Stomach (tissue), 9 donors: Measurements from ENCODE around the gene ZNF782. TPM values are rescaled to one million over a fixed set of nuclear protein-coding genes. Genes with fewer than 3 reads are reported as not detected.

Experiments
- DNase-seq, 2 donors: peaks; one replicate each; pipeline versions ENCODE4 v3.0.0 to v3.0.0-alpha.2; 2013 to 2019
- H3K27ac ChIP-seq, 5 donors: fragments of 200-600 bp in 4 of 5; sonication (generic) in 4 of 5; one replicate each; pipeline ENCODE4 v1.5.1; 2013 to 2019; ENCODE audit warnings: mild to moderate bottlenecking in 1 of 5, moderate library complexity in 1 of 5
- H3K27me3 ChIP-seq, 3 donors: fragments of 200-600 bp; sonication (generic); one replicate each; pipeline ENCODE4 v1.5.1; 2017 to 2019; ENCODE audit warnings: mixed run types in 1 of 3
- H3K36me3 ChIP-seq, 4 donors: fragments of 200-600 bp; sonication (generic); 1 replicate in 3 of 4; 2 replicates in 1 of 4; pipeline ENCODE4 v1.5.1; 2016 to 2019
- H3K4me1 ChIP-seq, 4 donors: fragments of 200-600 bp; sonication (generic); one replicate each; pipeline ENCODE4 v1.5.1; 2016 to 2019
- H3K4me3 ChIP-seq, 4 donors: fragments of 200-600 bp; sonication (generic) in 3 of 4; one replicate each; pipeline ENCODE4 v1.5.1; 2016 to 2019; ENCODE audit warnings: mild to moderate bottlenecking in 1 of 4
- H3K9me3 ChIP-seq, 4 donors: fragments of 200-600 bp; sonication (generic); one replicate each; pipeline ENCODE4 v1.5.1; 2016 to 2019
- CTCF ChIP-seq, 7 experiments: fragments of 450-650 bp in 4 of 7; fragments of 200-600 bp in 3 of 7; sonication (generic) in 3 of 7; IDR thresholded peaks; one replicate each; pipeline ENCODE4 v1.5.1; 2016 to 2019; ENCODE audit warnings: antibody characterized with exemption in 7 of 7, control low read depth in 2 of 7, mild to moderate bottlenecking in 1 of 7
- EP300 ChIP-seq: sonication (generic); formaldehyde crosslinking; IDR thresholded peaks from one replicate; pipeline ENCODE4 v1.6.1; 2017; ENCODE audit warnings: antibody characterized with exemption
- POLR2A ChIP-seq, 4 donors: fragments of 450-650 bp; IDR thresholded peaks; one replicate each; pipeline ENCODE4 v1.6.1; 2016; ENCODE audit warnings: antibody characterized with exemption in 4 of 4, control low read depth in 2 of 4, mild to moderate bottlenecking in 1 of 4, moderate library complexity in 1 of 4
- POLR2AphosphoS5 ChIP-seq, 3 donors: sonication (generic); formaldehyde crosslinking; IDR thresholded peaks; one replicate each; pipeline ENCODE4 v1.6.1; 2016; ENCODE audit warnings: antibody characterized with exemption in 3 of 3
- WGBS, 5 donors: extraction: QIAGEN DNeasy Blood & Tissue Kit in 3 of 5; methylation state at CpG; one replicate each; pipeline versions ENCODE4 v1.1.5 to v1.1.7; 2013 to 2018; 5-methylcytosine and 5-hydroxymethylcytosine counted together
- intact Hi-C: fragments of 100-400 bp; cut with DNase I; formaldehyde crosslinking; loops from one replicate; pipeline ENCODE4 v1.15.1; 2023; ENCODE audit warnings: low total_unique reads
- polyA plus RNA-seq, 3 donors: library from polyadenylated mRNA; stranded (reverse); fragments of 200-250 nt; gene quantifications; one replicate each; pipeline ENCODE4 v1.2.3, GENCODE V29; 2013
- total RNA-seq, 5 donors: library from RNA; depleted of rRNA; stranded (reverse); fragments of >200 nt; gene quantifications; one replicate each; pipeline versions ENCODE4 v1.1.0 to v1.2.3, GENCODE V29; 2014 to 2016
- donor health status: healthy with polysubstance abuse.
- donor health status: Bipolar disorder and iron deficiency.
- donor health status: healthy.

Gene ZNF782
- total and polyA plus RNA-seq, 8 donors: 1.2 to 32.7 (median 17.8) TPM

DNA sequence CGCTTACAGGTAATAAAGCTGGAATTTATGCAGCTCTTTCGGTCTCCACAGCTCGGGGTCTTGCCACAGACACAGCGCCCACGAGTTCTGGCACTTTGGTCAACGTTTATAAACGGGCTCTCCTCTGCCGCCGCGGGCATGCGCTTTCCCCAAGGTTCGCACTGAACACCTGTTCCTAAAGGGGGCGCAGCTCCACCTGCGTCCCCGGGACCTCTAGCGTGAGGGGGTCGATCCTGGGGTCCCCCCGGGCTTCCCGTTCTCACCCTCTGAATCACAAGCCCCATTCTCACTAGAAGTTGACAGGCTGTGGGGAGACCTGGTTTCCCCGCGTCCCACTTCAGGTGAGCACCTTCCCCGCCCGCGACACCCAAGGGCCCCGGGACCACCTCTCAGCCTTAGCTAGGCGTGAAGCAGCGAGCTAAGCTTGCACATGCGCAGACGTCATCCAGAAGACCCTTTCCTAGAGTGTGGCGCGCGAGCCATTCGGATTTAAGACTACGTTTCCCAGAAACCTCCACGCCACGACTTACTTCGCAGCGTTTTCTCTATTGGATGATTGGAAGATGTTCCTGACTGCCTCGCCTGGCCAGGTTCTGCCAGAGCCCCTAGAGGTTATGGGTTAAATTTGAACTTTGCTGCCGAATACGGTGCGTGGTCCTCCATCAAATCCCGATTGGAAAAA is 21.3 kb upstream of the ZNF782 start:
- H3K36me3 ChIP-seq: no peaks in the 10 kb centered on the region
- H3K27ac ChIP-seq: peak overlapping the region; percentile 67 to 90 (median 80)
- 0 to 2% (median 1%) methylated on average over 25 to 43 of the region's 43 CpGs for whole genome bisulfite sequencing, 5 donors
- peaks cover 0 to 6% (median 2%) of the 10 kb centered on the region in 4 donors for H3K9me3 ChIP-seq
- H3K27me3 ChIP-seq: peaks cover 5 to 45% (median 16%) of the 10 kb centered on the region in 3 donors
- H3K4me1 ChIP-seq: peaks cover 6 to 26% (median 18%) of the 10 kb centered on the region in 4 donors
- intact Hi-C loops: no loop called here
- TF ChIP-seq POLR2A (IDR thresholded peaks at IDR 0.05) (no peak), EP300 (no peak), CTCF (IDR thresholded peaks at IDR 0.05) (no peak), POLR2AphosphoS5 (IDR thresholded peaks at IDR 0.05) (peak in 1 of 3 donors; percentile 55)
- DNase-seq: peak; percentile 70 to 94
- peak overlapping the region; percentile 47 to 55 (median 48) for H3K4me3 ChIP-seq

DNA sequence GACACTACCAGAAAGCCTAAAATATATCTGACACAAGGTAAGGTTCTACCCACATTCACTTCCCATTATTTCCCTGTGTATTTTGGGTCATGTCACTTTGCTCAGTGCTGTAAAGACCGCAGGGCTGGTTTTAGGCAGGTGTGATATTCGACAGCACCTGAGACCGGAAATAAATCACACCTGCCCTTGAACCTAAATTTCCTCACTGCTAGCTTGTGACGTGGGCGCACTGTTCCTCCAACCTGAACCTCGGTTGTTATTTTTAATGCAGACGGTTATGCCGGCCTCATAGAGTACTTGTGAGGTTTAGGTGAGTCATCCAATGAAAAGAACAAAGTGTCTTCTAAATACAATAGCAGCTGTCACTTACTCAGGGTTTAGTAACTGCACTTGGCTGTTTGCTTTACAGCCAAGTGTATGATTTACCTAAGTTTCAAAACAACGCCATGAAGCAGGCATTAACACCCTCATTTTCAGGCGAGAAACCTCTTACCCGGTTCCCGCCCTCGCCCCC is 20.7 kb upstream of the ZNF782 start:
- TF ChIP-seq CTCF (IDR thresholded peaks at IDR 0.05): no peak
- peak in 2 of 3 donors; percentile 52 to 79 for TF ChIP-seq POLR2AphosphoS5 (IDR thresholded peaks at IDR 0.05)
- H3K27ac ChIP-seq: peak overlapping the region; percentile 67 to 90 (median 80)
- peak overlapping the region; percentile 47 to 55 (median 48) for H3K4me3 ChIP-seq
- peak; percentile 72 to 84 for DNase-seq
- intact Hi-C loops: no loop called here
- H3K27me3 ChIP-seq: peaks cover 5 to 45% (median 16%) of the 10 kb centered on the region in 3 donors
- H3K9me3 ChIP-seq: peaks cover 0 to 6% (median 2%) of the 10 kb centered on the region in 4 donors
- 13 to 28% (median 20%) methylated on average over 13 of the region's 13 CpGs for WGBS, 5 donors
- no peaks in the 10 kb centered on the region for H3K36me3 ChIP-seq
- peaks cover 6 to 26% (median 18%) of the 10 kb centered on the region in 4 donors for H3K4me1 ChIP-seq

DNA sequence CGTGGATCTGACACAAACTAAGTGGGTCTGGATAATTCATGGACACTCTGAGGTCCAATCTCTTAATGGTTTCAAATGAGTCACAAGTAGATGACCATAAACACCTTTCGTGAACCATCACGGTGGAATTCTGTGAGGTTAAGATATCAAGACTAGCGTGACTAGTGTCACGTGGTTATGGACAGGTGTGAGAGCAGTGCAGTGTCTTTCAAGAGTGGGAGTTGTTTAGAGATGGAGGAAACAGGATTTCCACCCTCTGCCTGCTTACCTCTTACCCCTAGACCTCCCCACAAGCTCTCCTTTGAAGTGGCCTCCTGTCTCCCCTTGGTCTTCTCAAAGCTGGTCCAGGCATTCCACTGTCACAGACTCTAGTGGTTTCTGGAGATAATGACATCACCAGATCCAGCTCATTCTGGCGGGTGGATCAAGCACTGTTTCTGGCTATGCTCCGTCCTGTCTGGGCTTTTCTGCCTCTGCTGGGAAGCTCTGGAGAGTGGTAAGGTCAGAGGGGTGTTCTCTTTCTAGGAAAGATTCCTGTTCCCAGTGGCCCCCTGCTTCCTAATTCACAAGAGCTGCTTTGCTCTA is 20.0 kb upstream of the ZNF782 start:
- WGBS, 5 donors: 82 to 93% (median 88%) methylated on average over 7 of the region's 7 CpGs
- TF ChIP-seq EP300 (no peak), POLR2A (IDR thresholded peaks at IDR 0.05) (no peak), CTCF (IDR thresholded peaks at IDR 0.05) (no peak)
- DNase-seq: no peak
- Histone ChIP-seq H3K27ac (peak overlapping the region in 4 of 5 donors; percentile 77 to 90 (median 80)), H3K9me3 (peaks cover 0 to 6% (median 2%) of the 10 kb centered on the region in 4 donors), H3K27me3 (peaks cover 5 to 45% (median 16%) of the 10 kb centered on the region in 3 donors), H3K4me1 (peaks cover 6 to 26% (median 18%) of the 10 kb centered on the region in 4 donors), H3K4me3 (no peak overlapping the region), H3K36me3 (no peaks in the 10 kb centered on the region)
- intact Hi-C loops: no loop called here

DNA sequence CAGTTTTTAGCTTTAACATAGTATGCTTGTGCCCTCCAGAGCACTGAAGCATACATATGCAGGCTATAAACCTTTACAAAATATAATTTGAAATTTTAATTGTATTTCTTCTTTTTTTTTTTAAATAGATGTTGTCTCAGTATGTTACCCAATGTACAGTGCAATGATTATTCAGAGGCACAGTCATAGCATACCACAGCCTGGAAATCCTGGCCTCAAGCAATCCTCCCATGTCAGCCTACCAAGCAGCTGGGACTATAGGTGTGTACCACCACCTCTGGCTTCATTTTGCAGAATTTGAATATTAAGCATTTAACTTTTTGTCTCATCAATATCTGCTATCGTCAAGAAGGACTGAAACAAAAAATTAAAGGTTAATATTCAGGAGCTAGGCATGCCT is 16.9 kb upstream of the ZNF782 start:
- intact Hi-C loops: no loop called here
- TF ChIP-seq CTCF (IDR thresholded peaks at IDR 0.05): no peak
- Histone ChIP-seq H3K4me3 (no peak overlapping the region), H3K27ac (no peak overlapping the region), H3K27me3 (peaks cover 0 to 21% (median 4%) of the 10 kb centered on the region in 3 donors), H3K9me3 (no peaks in the 10 kb centered on the region), H3K4me1 (peaks cover 6 to 22% (median 13%) of the 10 kb centered on the region in 4 donors), H3K36me3 (no peaks in the 10 kb centered on the region)
- WGBS, 5 donors: 79 to 93% (median 90%) methylated on average over 1 of the region's 1 CpG
- DNase-seq: no peak
